Activated naive CD8-positive, alpha-beta T cell treated with anti-CD3 and anti-CD28 coated beads, Interleukin-2, amount 10 ng/mL, durations not matched to agents 7 days and 5 days (primary cell): ENCODE data around the gene PGAM5. TPM values are rescaled to one million over a fixed set of nuclear protein-coding genes. Genes with fewer than 3 reads are reported as not detected.
A peak's percentile ranks its signal among the peaks of the same experiment; 100 is the strongest.

ENCODE experiments used
- ATAC-seq: fragments of 150-1000 bp; cut with Tn5 transposase; one replicate; pipeline ENCODE4 v1.10.0; 2021; ENCODE audit warnings: low read depth, moderate library complexity
- POLR2A ChIA-PET: fragments of 350-600 bp; sonication (Branson Sonifier 250); formaldehyde crosslinking; loops from one replicate; lab custom pipeline; 2021; ENCODE audit warnings: antibody characterized with exemption; lab: Charles Lee
- DNase-seq: peaks from one replicate; pipeline ENCODE4 v3.0.0; 2021
- H3K27ac Mint-ChIP-seq: one replicate; pipeline ENCODE4 v1.8.0; 2022; ENCODE audit warnings: mild to moderate bottlenecking, mixed read lengths
- H3K27me3 Mint-ChIP-seq: one replicate; pipeline ENCODE4 v1.8.0; 2022; ENCODE audit warnings: mild to moderate bottlenecking, moderate library complexity, mixed read lengths
- H3K36me3 Mint-ChIP-seq: one replicate; pipeline ENCODE4 v1.8.0; 2021; ENCODE audit warnings: mild to moderate bottlenecking, mixed read lengths
- H3K4me1 Mint-ChIP-seq: one replicate; pipeline ENCODE4 v1.8.0; 2021; ENCODE audit warnings: mixed read lengths
- H3K4me3 Mint-ChIP-seq: one replicate; pipeline ENCODE4 v1.8.0; 2022; ENCODE audit warnings: mild to moderate bottlenecking, moderate library complexity, mixed read lengths
- H3K9me3 Mint-ChIP-seq: one replicate; pipeline ENCODE4 v1.8.0; 2021; ENCODE audit warnings: mixed read lengths
- total RNA-seq, 2 experiments: library from RNA; stranded (reverse); gene quantifications; one replicate each; pipeline ENCODE4 v1.2.3, GENCODE V29; 2021

Gene PGAM5
- total RNA-seq = 10 to 100 TPM; 34.3 to 41.8 TPM

DNA sequence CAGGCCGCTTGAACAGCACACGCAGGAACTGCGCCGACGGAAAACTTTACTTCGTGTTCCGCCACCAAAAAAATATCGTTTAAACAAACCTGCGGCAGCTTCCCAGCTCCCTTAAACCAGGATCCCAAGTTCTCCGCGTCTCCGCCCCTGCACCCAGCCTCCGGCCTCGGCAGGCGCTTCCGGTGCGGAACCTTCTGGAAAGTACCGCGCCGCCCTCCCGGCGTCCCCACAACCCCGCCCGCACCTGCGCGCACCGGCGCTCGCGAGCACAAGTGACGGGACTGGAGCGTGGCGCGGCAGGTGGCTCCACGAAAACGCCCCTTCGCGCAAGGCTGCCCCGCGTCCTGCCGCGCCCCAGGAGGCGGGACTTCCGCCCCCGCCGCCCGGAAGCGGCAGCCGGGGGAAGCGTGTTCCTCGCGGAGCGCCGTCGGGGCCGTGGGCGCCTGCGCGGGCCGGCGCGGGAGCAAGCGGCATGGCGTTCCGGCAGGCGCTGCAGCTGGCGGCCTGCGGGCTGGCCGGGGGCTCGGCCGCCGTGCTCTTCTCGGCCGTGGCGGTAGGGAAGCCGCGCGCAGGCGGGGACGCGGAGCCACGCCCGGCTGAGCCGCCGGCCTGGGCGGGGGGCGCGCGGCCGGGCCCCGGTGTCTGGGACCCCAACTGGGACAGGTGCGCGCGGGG lies at the start of gene PGAM5:
Gene PGAM5, plus strand, starts transcription at position 438 of the 675 bp plus-strand sequence. Its CDS starts 35 bp downstream, at position 473.
- Mint-ChIP-seq H3K27ac (peak within 1 kb of the TSS; percentile 80), H3K9me3 (no peaks in the 10 kb centered on the region), H3K4me3 (peak within 1 kb of the TSS; percentile 92), H3K27me3 (no peaks in the 10 kb centered on the region), H3K4me1 (peaks cover 17% of the 10 kb centered on the region), H3K36me3 (peaks cover 12% of the 10 kb centered on the region)
- POLR2A ChIA-PET = interaction anchor here (0.6 to 1.6 kb wide), 7 partner anchors 9 to 195 kb away, joined by 3 to 5 read pairs (median 3); partner anchors contain the start of gene POLE
- DNase-seq (peak; percentile 94), ATAC-seq (peak; percentile 95)

DNA sequence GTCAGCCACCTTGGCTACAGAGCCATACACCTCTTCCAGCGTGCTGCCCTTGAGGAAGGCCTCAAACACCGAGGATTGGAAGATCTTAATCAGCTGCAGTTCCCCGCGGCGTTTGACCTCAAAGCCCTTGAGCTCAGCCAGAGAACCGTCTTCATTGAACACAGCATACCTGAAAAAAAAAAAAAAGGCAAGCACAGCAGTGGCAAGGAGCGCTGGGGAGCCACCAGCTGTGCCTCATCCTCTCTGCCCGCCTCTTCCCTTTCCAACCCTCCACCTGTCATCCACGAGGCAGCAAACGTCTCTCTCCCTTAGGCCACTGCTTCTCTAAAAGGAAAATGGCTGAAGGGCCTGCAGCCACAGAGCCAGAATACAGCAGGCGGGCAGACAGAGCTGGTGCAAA lies 49.6 kb upstream of the PGAM5 start:
- ATAC-seq = no peak
- peaks cover 52% of the 10 kb centered on the region for H3K36me3 Mint-ChIP-seq

DNA sequence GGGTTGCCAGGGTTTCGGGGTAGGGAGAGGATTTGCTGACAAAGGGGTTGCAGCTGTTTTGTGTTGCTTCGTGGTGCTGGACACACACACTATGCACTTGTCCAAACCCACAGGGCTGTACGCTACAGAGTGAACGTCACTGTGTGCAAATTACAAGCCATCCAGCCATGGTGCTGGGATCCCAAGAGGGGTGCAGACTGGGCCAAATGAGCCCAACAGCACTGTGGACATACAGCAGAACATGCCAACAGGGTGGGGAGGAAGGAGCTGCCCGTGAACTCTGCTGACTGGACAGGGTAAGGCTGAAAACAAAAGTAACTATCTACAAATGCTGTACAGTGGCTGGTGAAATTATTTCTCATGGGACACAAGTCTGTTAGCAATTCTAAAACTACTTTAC lies 48.7 kb upstream of the PGAM5 start:
- Mint-ChIP-seq H3K27me3 (no peaks in the 10 kb centered on the region), H3K9me3 (no peaks in the 10 kb centered on the region), H3K4me3 (no peak overlapping the region), H3K4me1 (peaks cover 47% of the 10 kb centered on the region), H3K27ac (peak overlapping the region; percentile 6), H3K36me3 (peaks cover 56% of the 10 kb centered on the region)
- ATAC-seq (no peak), DNase-seq (no peak)
- POLR2A ChIA-PET = no interaction called here

More for the DNA sequence above, 49.6 kb upstream of the PGAM5 start:
- POLR2A ChIA-PET = interaction anchor here (0.7 kb wide), 1 partner anchor 294 kb away, joined by 3 read pairs; no protein-coding TSS in a partner anchor
- peaks cover 47% of the 10 kb centered on the region for H3K4me1 Mint-ChIP-seq
- peak overlapping the region; percentile 24 for H3K27ac Mint-ChIP-seq
- H3K4me3 Mint-ChIP-seq = no peak overlapping the region
- H3K27me3 Mint-ChIP-seq = no peaks in the 10 kb centered on the region
- no peak for DNase-seq
- H3K9me3 Mint-ChIP-seq = no peaks in the 10 kb centered on the region

DNA sequence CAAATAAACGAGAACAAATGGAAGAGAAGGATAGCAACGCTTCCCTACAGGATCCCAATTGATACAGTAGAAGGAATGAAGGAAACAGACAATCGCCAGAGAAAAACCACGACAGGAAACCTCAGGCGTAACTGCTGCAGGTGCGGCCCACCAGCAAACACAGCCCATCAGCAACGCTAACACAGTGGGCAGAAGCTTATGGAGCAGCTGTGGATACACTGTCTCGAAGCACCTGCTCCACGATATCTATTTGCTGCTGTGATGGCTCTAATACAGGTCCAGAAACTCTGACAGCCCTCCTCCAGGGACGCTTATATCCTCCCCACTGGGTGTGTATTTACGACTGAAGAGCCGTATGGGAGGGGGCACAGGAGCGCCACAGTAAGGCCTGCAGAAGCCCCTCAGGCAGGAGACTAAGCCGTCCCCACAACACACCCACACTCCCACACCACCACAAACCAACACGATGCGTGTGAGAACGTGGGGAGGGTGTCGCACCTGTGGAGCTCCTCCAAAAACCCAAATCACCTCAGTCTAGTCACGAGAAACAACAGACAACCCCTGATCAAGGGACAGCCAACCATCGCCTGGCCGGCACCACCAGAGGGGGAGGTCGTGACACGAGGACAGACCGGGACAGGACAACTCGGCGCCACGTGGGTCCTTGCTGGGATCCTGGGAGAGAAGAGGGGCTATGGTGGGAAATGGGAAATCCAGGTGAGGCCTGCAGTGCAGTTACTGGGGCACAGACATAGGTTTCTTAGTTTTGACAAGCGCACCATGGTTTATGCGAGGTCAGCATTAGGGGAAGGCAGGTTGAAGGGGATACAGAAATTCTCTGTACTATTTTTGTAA lies 47.5 kb upstream of the PGAM5 start:
- ATAC-seq (peak; percentile 17), DNase-seq (no peak)
- Mint-ChIP-seq H3K36me3 (peaks cover 54% of the 10 kb centered on the region), H3K27me3 (no peaks in the 10 kb centered on the region), H3K27ac (peak overlapping the region; percentile 35), H3K9me3 (no peaks in the 10 kb centered on the region), H3K4me1 (peaks cover 47% of the 10 kb centered on the region), H3K4me3 (peak overlapping the region; percentile 11)
- POLR2A ChIA-PET = no interaction called here

DNA sequence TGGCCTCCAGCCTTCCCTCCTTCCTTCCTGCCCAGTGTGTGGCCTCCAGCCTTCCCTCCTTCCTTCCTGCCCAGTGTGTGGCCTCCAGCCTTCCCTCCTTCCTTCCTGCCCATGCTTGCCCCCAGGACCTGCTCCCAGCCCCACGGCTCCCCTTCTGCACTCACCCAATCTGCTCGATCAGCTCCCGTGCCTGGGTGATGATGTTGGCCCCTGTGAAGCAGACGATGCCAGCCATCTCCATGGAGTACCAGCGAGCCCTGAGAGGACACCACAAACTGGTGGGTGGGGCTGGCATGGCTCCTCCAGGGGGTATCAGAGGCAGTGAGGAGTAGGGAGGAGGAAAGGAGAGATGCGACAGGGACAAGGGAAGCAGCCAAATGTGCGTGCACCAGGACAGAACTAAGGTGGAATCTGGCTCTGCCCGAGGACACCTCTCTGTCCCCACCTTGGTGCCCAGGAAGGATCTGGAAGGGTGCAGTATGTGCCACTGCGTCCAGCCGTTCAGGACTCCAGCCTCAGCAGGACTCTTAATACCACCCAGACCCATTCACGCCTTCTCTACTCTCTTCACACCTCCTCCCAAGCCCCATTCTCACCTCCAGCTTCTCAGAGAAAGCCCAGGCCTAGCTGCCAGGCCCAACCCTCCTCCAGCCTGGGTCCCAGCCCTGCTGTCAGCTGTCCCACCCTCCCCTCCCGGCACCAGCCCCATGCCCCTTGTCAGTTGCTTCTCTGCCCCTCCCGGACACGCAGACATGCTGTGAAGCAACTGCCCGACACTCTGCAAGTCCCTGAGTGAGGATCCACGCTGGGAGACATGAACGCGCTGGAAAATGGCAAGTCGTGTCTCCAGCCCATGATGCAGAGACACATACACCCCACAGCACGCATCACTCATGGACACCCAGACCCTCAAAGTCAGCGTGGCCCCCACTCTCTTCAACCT lies 46.2 kb upstream of the PGAM5 start:
- no peaks in the 10 kb centered on the region for H3K9me3 Mint-ChIP-seq
- peaks cover 55% of the 10 kb centered on the region for H3K36me3 Mint-ChIP-seq
- POLR2A ChIA-PET = no interaction called here
- H3K4me1 Mint-ChIP-seq = peaks cover 47% of the 10 kb centered on the region
- ATAC-seq (no peak), DNase-seq (no peak)
- peak overlapping the region; percentile 68 for H3K27ac Mint-ChIP-seq
- no peak overlapping the region for H3K4me3 Mint-ChIP-seq
- no peaks in the 10 kb centered on the region for H3K27me3 Mint-ChIP-seq

GRCh38 chr12:132665149-132665491 lies 45.5 kb upstream of the PGAM5 start:
- Mint-ChIP-seq H3K4me1 (peaks cover 43% of the 10 kb centered on the region), H3K27me3 (no peaks in the 10 kb centered on the region), H3K36me3 (peaks cover 55% of the 10 kb centered on the region), H3K9me3 (no peaks in the 10 kb centered on the region), H3K4me3 (no peak overlapping the region), H3K27ac (peak overlapping the region; percentile 23)
- POLR2A ChIA-PET = interaction anchor here (0.6 kb wide), 1 partner anchor 170 kb away, joined by 6 read pairs; no protein-coding TSS in a partner anchor
- ATAC-seq = no peak
- DNase-seq = no peak

DNA sequence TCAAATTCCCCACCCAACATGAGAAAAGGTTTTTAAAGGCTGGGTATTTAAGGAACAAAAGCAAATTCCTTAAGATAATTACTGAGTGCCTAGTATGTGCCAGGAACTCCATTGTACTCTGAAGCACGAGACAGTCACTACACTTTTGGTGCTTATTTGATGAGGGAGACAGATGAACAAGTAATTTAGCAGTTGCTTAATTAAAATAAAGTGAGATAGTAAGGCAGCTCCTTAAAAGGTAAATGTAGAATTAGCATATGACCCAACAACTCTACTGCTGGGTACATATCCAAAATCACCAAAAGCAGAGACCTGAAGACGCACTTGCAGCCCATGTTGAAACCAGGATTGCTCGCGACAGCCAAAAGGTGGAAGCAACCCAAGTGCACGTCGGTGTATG lies 44.8 kb upstream of the PGAM5 start:
- peaks cover 55% of the 10 kb centered on the region for H3K36me3 Mint-ChIP-seq
- DNase-seq (no peak), ATAC-seq (no peak)
- H3K4me1 Mint-ChIP-seq = peaks cover 37% of the 10 kb centered on the region
- POLR2A ChIA-PET = interaction anchor here (0.6 kb wide), 1 partner anchor 169 kb away, joined by 6 read pairs; no protein-coding TSS in a partner anchor
- H3K4me3 Mint-ChIP-seq = no peak overlapping the region
- H3K27me3 Mint-ChIP-seq = no peaks in the 10 kb centered on the region
- no peak overlapping the region for H3K27ac Mint-ChIP-seq
- H3K9me3 Mint-ChIP-seq = no peaks in the 10 kb centered on the region

DNA sequence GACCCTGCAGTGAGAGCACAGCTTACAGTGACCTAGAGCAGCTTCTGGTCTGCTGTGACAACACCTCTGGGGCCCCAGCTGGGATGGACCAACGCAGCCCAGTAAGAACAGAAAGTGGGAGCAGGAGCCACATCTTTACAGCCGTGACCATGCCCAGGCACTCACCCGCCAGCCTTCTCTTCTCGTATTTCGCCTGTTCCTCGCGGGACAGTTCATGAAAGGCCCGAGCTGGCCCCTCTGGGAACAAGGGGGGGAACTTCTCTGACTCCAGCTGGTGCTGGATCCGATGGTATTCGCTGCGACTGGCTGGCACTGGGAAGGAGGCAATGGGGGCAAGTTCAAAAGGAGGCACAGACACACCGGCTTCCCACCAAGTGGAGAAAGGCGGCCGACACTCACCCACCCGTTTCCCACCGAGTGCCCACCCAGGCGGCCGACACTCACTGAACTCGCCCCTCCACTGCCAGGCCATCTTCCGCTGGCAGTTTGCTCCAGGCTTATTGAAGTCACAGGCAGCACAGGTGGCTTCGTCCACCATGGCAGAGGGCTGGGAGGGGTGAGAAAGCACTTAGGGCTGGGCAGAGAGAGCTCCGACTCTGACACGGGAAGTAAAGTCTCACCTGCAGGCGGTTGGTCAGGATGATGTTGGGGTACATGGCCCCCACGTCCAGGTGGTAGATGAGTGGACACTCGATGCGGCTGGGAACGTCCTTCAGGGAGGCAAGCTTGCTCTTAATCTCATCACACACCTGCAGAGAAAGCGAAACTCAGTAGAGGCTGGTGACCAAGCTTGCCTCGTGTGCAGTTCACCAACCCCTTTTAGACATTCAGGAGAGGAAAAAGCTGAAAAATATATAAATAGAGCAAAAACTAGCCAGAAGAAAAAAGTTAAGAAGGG lies 42.2 kb upstream of the PGAM5 start:
- no peaks in the 10 kb centered on the region for H3K9me3 Mint-ChIP-seq
- DNase-seq (no peak), ATAC-seq (no peak)
- H3K27ac Mint-ChIP-seq = no peak overlapping the region
- H3K27me3 Mint-ChIP-seq = no peaks in the 10 kb centered on the region
- no peak overlapping the region for H3K4me3 Mint-ChIP-seq
- H3K36me3 Mint-ChIP-seq = peaks cover 48% of the 10 kb centered on the region
- peaks cover 10% of the 10 kb centered on the region for H3K4me1 Mint-ChIP-seq
- POLR2A ChIA-PET = no interaction called here

DNA sequence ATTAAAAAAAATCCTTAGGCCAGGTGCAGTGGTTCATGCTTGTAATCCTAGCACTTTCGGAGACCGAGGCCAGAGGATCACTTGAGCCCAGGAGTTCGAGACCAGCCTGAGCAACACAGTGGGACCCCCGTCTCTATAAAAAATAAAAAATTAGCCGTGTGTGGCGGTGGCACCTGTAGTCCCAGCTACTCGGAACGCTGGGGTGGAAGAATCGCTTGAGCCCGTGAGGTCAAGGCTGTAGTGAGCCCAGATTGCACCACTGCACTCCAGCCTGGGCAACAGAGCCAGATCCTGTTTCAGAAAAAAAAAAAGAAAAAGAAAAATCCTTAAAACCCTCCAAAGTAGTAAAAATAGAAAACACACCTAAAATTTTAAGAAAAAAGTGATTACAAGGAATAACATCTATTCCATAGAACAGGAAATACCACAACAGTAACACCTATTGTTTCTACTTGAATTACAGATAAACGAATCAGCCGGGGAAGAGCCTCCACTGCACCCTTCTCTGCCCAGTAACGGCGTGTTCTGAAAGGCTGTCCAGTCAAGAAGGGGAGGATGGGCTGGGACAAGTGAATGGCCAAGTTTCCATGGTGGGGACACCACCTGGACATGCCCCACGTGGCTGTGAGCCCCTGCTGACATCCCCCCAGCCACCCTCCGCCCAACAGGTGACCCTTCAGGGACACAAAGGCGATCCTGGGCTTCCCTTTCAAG lies 41.3 kb upstream of the PGAM5 start:
- POLR2A ChIA-PET = no interaction called here

GRCh38 chr12:132672116-132672515 lies 38.5 kb upstream of the PGAM5 start:
- no peak for ATAC-seq
- Mint-ChIP-seq H3K36me3 (peaks cover 42% of the 10 kb centered on the region), H3K9me3 (no peaks in the 10 kb centered on the region), H3K27ac (no peak overlapping the region), H3K27me3 (no peaks in the 10 kb centered on the region), H3K4me1 (no peaks in the 10 kb centered on the region), H3K4me3 (no peak overlapping the region)
- POLR2A ChIA-PET = no interaction called here
- DNase-seq = no peak

More for the DNA sequence above, 41.3 kb upstream of the PGAM5 start:
- H3K36me3 Mint-ChIP-seq = peaks cover 49% of the 10 kb centered on the region
- peaks cover 3% of the 10 kb centered on the region for H3K4me1 Mint-ChIP-seq
- no peak overlapping the region for H3K27ac Mint-ChIP-seq
- DNase-seq = no peak
- no peak for ATAC-seq
- no peaks in the 10 kb centered on the region for H3K27me3 Mint-ChIP-seq
- no peaks in the 10 kb centered on the region for H3K9me3 Mint-ChIP-seq
- no peak overlapping the region for H3K4me3 Mint-ChIP-seq

DNA sequence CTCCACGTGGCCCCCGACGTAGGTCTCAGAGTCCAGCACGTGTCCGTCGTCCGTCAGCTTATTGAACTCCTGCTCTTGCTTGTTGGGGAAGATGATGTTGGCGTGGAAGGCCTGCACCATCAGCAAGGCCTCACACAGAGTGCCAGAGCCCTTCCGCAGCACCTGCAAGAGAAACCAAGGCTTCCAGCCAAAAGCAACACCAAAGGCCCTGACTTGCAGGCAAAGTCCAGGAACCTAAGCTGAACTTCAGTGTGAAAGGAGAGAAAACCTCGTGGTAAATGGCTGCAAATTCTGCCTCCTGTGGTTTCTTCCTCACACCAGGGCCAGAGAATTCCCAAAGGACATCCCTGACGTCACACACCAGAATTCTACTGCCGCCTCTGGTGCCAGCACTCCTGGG lies 38.0 kb upstream of the PGAM5 start:
- Mint-ChIP-seq H3K27ac (no peak overlapping the region), H3K9me3 (no peaks in the 10 kb centered on the region), H3K27me3 (no peaks in the 10 kb centered on the region), H3K36me3 (peaks cover 41% of the 10 kb centered on the region), H3K4me3 (no peak overlapping the region), H3K4me1 (no peaks in the 10 kb centered on the region)
- DNase-seq = no peak
- POLR2A ChIA-PET = no interaction called here
- no peak for ATAC-seq
